ENCODE results near the gene ZIC5. TPM values are rescaled to one million over a fixed set of nuclear protein-coding genes. Genes with fewer than 3 reads are reported as not detected.

Gene ZIC5
- total RNA-seq, 1 donor from 2014 or later, result not detected

DNA sequence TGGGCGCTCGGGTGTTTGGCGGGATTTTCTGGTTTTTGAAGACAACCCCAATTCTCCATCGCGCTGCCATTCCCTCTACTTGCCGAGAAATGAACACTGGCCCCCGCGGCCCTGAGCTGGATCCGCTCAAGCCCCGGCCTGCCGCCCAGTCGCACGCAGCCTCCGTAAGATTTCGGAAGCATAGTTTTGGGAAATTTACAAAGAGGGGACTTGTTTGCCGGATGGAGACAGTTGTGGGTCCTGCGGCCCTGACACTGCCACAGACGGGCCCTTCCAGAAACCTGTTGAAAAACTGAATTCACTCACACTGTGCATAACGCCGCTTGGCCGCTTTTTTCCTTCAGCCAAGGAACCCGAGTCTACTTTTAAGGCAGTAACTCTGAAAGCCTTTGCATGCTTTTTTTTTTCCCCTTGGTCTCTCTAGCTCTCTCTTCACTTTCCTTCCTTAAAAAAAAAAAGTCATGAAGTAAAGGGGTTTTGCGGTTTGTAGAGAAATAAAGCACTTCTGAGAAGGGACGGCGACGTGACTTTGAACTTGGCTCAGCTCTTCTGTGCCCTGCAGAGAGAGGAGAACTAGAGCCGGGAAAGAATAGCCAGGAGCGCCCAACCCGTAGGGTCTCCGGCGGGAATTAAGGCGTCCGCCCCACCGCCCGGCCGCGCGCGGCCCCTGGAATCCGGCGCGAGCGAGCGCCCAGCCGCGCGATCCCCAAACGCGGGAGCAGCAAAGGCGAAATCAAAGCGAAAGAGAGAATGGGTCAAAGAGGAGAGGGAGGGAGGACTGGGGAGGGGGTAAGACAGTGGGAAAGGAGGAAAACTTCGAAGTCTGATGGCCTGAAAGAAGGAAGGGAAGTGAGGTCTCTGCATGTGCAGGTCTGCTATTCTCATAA, 6.6 kb upstream of the ZIC5 start:
- Mint-ChIP-seq H3K4me3 (ENCODE audit: low read depth) (no peak overlapping the region), H3K36me3 (ENCODE audit: low read depth) (no peaks in the 10 kb centered on the region), H3K9me3 (no peaks in the 10 kb centered on the region), H3K27ac (no peak overlapping the region), H3K27me3 (ENCODE audit: low read depth) (peaks cover 70% of the 10 kb centered on the region), H3K4me1 (ENCODE audit: low read depth) (no peaks in the 10 kb centered on the region)
- intact Hi-C loops (cut with micrococcal nuclease), result loop anchor here (5.0 kb wide), 1 partner anchor 321 kb away; no protein-coding TSS in a partner anchor
- DNase-seq (ENCODE audit: low spot score), result no peak

DNA sequence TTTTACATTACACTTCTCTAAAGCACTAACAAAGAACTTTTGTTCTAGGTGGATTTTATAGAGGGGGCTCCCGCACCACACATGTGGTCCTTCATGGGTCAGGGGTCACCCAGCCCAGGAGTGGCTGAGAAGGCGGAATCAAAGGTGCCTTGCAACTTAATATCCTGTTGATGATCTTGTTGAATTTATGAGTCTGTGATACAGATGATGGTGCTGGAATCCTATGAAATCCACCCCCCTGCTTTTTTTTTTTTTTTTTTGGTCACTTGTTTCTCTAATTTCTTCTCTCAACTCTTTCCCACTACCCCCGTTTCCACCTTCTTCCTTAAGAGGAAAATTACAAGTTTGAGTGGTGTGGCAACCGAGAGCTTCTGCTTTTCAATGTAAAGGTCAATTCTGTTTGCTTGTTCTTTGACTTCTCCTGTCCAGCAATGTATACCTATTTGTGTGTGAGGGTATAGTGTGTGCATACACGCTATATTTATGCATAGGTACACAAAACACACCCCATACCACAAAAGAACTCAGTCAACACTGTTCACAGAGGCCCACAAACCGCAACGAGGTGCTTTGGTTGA, 5.9 kb upstream of the ZIC5 start:
- H3K9me3 Mint-ChIP-seq, result peaks cover under 1% of the 10 kb centered on the region
- H3K27ac Mint-ChIP-seq, result no peak overlapping the region
- intact Hi-C loops (cut with micrococcal nuclease), result loop anchor here (5.0 kb wide), 1 partner anchor 320 kb away; no protein-coding TSS in a partner anchor
- no peaks in the 10 kb centered on the region for H3K36me3 Mint-ChIP-seq (ENCODE audit: low read depth)
- H3K4me3 Mint-ChIP-seq (ENCODE audit: low read depth), result no peak overlapping the region
- H3K4me1 Mint-ChIP-seq (ENCODE audit: low read depth), result no peaks in the 10 kb centered on the region
- no peak for DNase-seq (ENCODE audit: low spot score)
- peaks cover 70% of the 10 kb centered on the region for H3K27me3 Mint-ChIP-seq (ENCODE audit: low read depth)

DNA sequence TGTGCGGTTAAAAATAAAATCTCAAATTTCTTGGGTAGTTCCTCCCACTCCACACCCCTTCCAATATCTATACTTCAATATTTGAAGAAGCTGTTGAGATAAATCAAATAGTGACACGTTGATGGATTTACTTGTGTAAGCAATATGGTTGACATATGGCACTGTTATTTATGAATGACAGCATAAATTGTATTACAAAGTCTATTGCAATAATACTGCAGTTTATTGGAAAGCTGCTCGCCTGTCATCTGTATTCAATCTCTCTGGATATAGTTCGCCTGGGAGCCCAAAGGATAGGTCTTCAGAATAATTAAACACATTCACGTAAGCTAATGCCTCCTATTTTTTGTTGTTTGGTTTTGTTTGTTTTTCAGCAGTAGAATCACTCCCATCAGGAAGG, 5.0 kb upstream of the ZIC5 start:
- H3K27me3 Mint-ChIP-seq (ENCODE audit: low read depth), result peaks cover 76% of the 10 kb centered on the region
- DNase-seq (ENCODE audit: low spot score), result no peak
- H3K27ac Mint-ChIP-seq, result no peak overlapping the region
- peaks cover 2% of the 10 kb centered on the region for H3K4me1 Mint-ChIP-seq (ENCODE audit: low read depth)
- H3K4me3 Mint-ChIP-seq (ENCODE audit: low read depth), result no peak overlapping the region
- no peaks in the 10 kb centered on the region for H3K36me3 Mint-ChIP-seq (ENCODE audit: low read depth)
- intact Hi-C loops (cut with micrococcal nuclease), result loop anchor here (5.0 kb wide), 1 partner anchor 319 kb away; no protein-coding TSS in a partner anchor
- peaks cover 4% of the 10 kb centered on the region for H3K9me3 Mint-ChIP-seq

DNA sequence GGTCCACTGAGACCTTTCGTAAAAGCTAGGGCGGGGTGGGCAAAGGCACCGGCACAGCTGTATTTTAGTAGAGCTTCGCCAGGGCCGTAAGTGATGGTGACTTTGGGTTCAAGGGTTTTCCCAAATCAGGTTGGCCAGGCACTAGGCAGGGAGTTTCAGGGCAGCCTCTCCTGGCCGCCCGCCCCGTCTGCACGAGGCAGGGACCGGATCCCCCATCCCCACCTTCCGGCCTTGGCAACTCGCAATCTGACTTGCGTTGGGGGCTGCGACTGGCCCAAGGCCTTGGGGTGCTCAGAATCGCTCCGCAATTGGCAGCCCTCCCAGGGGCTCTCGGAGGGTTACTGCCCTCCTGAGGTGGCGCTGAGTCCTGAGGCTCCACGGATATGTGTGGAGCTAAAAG, 4.1 kb upstream of the ZIC5 start:
- H3K4me1 Mint-ChIP-seq (ENCODE audit: low read depth), result peaks cover 2% of the 10 kb centered on the region
- intact Hi-C loops (cut with micrococcal nuclease), result loop anchor here (2.0 to 5.0 kb wide), 3 partner anchors 17 to 318 kb away; no protein-coding TSS in a partner anchor
- H3K27ac Mint-ChIP-seq, result no peak overlapping the region
- peaks cover 78% of the 10 kb centered on the region for H3K27me3 Mint-ChIP-seq (ENCODE audit: low read depth)
- no peak for DNase-seq (ENCODE audit: low spot score)
- H3K4me3 Mint-ChIP-seq (ENCODE audit: low read depth), result no peak overlapping the region
- H3K9me3 Mint-ChIP-seq, result peaks cover 4% of the 10 kb centered on the region
- no peaks in the 10 kb centered on the region for H3K36me3 Mint-ChIP-seq (ENCODE audit: low read depth)

DNA sequence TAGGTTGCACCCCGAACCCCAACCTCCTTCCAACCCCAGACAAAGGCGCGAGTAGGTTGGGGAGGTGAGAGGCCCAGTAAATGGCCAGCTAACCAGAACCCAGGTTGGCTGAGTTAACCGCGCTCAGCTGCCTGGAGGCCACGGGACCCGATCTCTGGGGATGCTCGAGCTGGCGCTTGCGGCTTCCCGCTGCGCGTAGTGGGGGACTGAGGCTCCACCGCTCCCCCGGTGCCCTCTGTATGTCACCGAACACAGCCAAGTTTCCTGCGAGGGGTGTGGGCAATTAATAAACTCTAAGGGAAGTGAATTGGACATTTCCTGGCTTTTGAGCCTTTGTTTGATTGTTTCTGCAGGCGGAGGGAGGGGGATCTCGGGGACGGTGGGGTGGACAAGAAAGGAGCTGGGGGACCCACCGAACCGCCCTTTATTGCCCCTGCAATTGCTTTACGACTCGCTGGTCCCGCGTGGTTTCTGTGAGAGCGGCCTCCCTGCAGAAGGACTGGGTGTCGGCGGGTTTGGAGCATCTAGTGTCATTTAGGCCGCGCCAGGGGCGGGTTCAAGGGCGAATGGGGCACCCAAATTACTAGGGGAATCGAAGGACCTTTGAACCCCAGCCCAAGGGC, 3.5 kb upstream of the ZIC5 start:
- Mint-ChIP-seq H3K4me1 (ENCODE audit: low read depth) (peaks cover 2% of the 10 kb centered on the region), H3K27me3 (ENCODE audit: low read depth) (peaks cover 80% of the 10 kb centered on the region), H3K27ac (no peak overlapping the region), H3K36me3 (ENCODE audit: low read depth) (no peaks in the 10 kb centered on the region), H3K9me3 (peaks cover 4% of the 10 kb centered on the region), H3K4me3 (ENCODE audit: low read depth) (no peak overlapping the region)
- no peak for DNase-seq (ENCODE audit: low spot score)
- intact Hi-C loops (cut with micrococcal nuclease), result loop anchor here (2.0 to 5.0 kb wide), 5 partner anchors 16 to 1942 kb away; no protein-coding TSS in a partner anchor

DNA sequence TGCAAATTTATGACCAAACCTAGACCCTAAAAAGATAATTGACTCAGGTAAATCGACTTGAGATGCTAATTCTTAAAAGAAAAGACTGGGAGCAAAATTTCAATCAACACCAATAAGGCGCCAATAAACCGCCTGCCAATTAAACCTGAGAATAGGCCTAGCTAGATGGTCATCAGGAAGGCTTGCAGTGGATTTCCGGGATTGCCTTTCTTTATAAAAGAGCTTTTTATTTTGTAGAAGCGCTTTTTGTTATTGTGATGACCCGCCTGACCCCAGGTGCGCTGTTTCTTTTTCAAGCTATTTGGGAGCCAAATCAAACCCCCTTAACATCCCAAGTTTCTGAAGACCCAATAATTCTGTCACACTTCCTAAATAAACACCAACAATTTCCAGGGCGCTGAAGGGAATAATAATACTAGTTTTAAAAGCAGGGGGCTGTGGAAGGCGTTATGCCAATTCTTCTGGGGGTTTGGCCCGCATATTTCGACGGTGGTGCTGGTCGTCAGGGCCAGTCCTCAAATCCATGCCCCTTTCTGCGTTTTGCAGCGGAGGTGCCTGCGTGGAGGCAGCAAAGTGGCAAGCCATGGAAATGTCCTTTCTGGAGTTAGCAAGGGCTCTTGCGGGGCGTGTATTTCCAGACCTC, 2.9 kb upstream of the ZIC5 start:
- Mint-ChIP-seq H3K9me3 (peaks cover 4% of the 10 kb centered on the region), H3K27ac (no peak overlapping the region), H3K36me3 (ENCODE audit: low read depth) (no peaks in the 10 kb centered on the region), H3K27me3 (ENCODE audit: low read depth) (peaks cover 80% of the 10 kb centered on the region), H3K4me3 (ENCODE audit: low read depth) (no peak overlapping the region), H3K4me1 (ENCODE audit: low read depth) (peaks cover 2% of the 10 kb centered on the region)
- intact Hi-C loops (cut with micrococcal nuclease), result loop anchor here (2.0 to 5.0 kb wide), 4 partner anchors 16 to 1943 kb away; no protein-coding TSS in a partner anchor
- no peak for DNase-seq (ENCODE audit: low spot score)

DNA sequence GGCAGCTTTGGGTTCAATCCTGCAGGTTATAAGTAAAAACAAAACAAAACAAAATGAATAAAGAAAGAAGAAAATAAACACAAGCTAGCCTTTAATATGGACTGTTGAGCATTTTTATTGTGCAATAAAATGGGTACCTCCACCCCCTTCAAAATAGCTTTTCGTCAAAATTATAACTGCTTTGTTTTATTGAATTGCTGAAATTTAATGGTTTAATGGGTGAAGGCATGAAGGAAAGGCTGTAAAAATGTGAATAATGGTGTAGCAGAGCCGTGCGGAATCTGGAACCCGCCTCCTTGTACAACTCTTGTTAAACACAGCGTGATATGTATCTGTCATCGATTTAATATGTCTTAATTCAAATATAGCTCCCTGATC, 2.2 kb upstream of the ZIC5 start:
- peaks cover 4% of the 10 kb centered on the region for H3K9me3 Mint-ChIP-seq
- peaks cover 6% of the 10 kb centered on the region for H3K4me1 Mint-ChIP-seq (ENCODE audit: low read depth)
- no peak overlapping the region for H3K27ac Mint-ChIP-seq
- H3K36me3 Mint-ChIP-seq (ENCODE audit: low read depth), result peaks cover 3% of the 10 kb centered on the region
- DNase-seq (ENCODE audit: low spot score), result no peak
- intact Hi-C loops (cut with micrococcal nuclease), result loop anchor here (2.0 to 5.0 kb wide), 4 partner anchors 15 to 1944 kb away; no protein-coding TSS in a partner anchor
- H3K4me3 Mint-ChIP-seq (ENCODE audit: low read depth), result no peak overlapping the region
- peaks cover 81% of the 10 kb centered on the region for H3K27me3 Mint-ChIP-seq (ENCODE audit: low read depth)

DNA sequence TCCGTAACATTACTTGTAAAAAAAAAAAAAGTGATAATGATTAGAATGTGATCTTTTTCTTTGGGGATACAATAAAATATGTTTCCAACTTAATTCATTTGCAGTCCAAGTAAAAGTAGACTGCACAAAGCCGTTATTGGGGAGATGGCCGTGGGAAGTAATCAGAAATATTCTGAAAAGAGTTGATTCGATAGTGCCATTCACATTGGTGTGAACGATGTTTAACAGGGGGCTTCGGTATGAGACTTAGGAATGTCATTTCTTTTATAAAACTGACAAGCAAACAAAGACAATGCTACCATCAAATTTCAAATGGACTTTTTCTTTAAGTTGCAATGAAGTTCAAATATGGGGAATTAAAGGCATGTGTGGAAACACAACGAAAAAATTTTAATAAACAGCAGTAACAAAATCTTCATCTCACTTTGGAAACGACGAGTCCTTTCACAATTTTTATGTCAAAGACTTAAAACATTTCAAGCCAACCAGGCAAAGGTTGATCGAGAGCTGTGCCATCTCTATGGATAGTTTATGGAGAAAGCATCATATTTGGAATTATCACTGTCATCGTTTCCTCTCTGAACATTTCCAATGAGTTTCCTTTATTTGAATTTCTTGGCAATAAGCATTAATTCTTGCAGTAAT, 1.7 kb upstream of the ZIC5 start:
- Mint-ChIP-seq H3K4me3 (ENCODE audit: low read depth) (no peak overlapping the region), H3K9me3 (peaks cover 4% of the 10 kb centered on the region), H3K4me1 (ENCODE audit: low read depth) (peaks cover 6% of the 10 kb centered on the region), H3K36me3 (ENCODE audit: low read depth) (peaks cover 3% of the 10 kb centered on the region), H3K27ac (no peak overlapping the region), H3K27me3 (ENCODE audit: low read depth) (peaks cover 76% of the 10 kb centered on the region)
- intact Hi-C loops (cut with micrococcal nuclease), result loop anchor here (5.0 kb wide), 2 partner anchors 76 to 1944 kb away; no protein-coding TSS in a partner anchor
- DNase-seq (ENCODE audit: low spot score), result no peak

DNA sequence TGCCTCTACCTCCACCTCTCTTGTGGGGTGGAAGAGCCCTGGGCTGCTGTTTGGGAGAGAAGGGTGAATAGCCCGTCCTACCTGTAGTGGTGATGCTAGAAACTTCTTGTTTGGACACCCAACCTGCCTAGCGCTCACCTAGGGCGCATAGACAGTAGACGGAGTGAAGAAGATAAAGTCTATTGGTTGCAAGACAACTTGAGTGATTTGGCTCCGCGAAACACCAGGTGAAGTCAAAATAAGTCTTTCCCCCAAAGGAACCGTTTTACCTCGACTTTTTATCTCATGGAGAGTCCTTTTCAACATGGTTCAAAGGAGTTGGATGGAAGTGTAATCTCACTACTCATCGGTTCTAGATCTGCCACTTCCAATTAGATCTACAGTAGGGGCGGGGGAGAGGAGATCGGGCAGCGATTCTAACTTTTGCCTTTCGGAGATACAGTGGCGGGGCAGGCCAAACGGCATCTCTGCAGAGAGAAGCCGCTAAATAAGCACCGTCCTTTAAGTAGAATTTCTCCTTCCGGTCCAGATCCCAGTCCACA, 694 bp upstream of the ZIC5 start:
- H3K36me3 Mint-ChIP-seq (ENCODE audit: low read depth), result peaks cover 3% of the 10 kb centered on the region
- H3K4me3 Mint-ChIP-seq (ENCODE audit: low read depth), result no peak overlapping the region
- peaks cover 8% of the 10 kb centered on the region for H3K4me1 Mint-ChIP-seq (ENCODE audit: low read depth)
- H3K9me3 Mint-ChIP-seq, result peaks cover 4% of the 10 kb centered on the region
- H3K27ac Mint-ChIP-seq, result peak overlapping the region; percentile 42
- intact Hi-C loops (cut with micrococcal nuclease), result loop anchor here (5.0 kb wide), 2 partner anchors 75 to 1945 kb away; no protein-coding TSS in a partner anchor
- no peak for DNase-seq (ENCODE audit: low spot score)
- peaks cover 74% of the 10 kb centered on the region for H3K27me3 Mint-ChIP-seq (ENCODE audit: low read depth)

DNA sequence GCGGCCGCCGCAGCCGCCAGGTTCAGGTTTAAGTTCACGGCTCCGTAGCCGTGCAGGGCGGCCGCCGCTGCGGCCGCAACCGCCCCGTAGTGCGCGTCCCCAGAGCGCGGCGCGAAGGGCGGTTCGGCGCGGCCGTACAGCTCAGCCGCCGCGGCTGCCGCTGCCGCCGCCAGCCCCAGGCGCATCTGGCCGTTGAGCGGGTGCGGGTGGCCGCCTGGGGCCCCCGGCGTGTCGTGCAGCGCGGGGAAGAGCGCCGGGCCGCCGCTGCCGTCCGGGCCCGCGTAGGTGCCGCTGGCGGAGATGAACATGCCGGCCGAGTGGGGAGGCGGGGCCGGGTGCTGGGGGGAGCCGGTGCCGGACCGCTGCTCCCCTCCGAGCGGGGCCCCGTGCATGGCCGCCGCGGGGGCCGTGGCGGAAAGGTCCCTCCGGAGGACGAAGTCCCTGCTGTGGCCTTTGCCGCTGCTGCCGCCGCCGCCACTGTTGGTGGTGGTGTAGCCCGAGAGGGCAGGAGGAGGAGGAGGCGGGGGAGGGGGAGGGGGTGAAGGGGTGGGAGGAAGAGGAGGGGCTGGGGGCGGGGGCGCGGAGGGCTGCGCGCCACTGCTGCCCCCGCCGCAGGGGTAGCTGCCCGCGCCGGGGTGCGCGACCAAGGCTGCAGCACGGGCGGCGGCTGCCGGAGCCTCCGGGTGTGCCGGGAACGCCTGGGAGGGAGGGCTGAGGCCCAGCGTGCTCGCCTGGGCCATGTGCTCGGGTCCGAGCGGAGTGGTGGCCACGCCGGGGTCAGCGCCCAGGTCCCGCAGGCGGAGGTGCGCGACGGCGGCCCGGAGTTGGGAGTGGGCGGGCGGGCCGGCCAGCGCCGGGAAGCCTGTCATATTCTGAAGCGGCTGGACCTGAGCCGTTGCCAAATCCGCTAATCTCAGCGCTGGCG, 654 bp downstream of the ZIC5 start:
- H3K9me3 Mint-ChIP-seq, result peaks cover 4% of the 10 kb centered on the region
- H3K27ac Mint-ChIP-seq, result no peak overlapping the region
- intact Hi-C loops (cut with micrococcal nuclease), result loop anchor here (5.0 kb wide), 2 partner anchors 74 to 1946 kb away; no protein-coding TSS in a partner anchor
- peaks cover 8% of the 10 kb centered on the region for H3K4me1 Mint-ChIP-seq (ENCODE audit: low read depth)
- no peak overlapping the region for H3K4me3 Mint-ChIP-seq (ENCODE audit: low read depth)
- no peak for DNase-seq (ENCODE audit: low spot score)
- peaks cover 72% of the 10 kb centered on the region for H3K27me3 Mint-ChIP-seq (ENCODE audit: low read depth)
- peaks cover 3% of the 10 kb centered on the region for H3K36me3 Mint-ChIP-seq (ENCODE audit: low read depth)
